GM12878 (cell line): Measurements from ENCODE around the gene HS6ST1. TPM values are rescaled to one million over a fixed set of nuclear protein-coding genes. Genes with fewer than 3 reads are reported as not detected.

Experiments used
- ATAC-seq: fragments of 200-7000 bp; cut with Tn5 transposase; 3 replicates; pipeline ENCODE4 v1.9.1; 2020; ENCODE audit warnings: mild to moderate bottlenecking, moderate library complexity
- BruUV-seq: library from RNA; stranded (reverse); fragments of 400-500 nt; replicated peaks from 2 replicates; lab custom pipeline; 2021; lab: Mats Ljungman, UMichigan
- CTCF ChIA-PET: fragments of 300-600 bp; sonication (Branson Sonifier 250); formaldehyde crosslinking; extraction: SDS; loops from one replicate; lab custom pipeline; 2021; ENCODE audit warnings: inconsistent platforms; lab: Yijun Ruan, JAX
- POLR2A ChIA-PET: fragments of 350-600 bp; formaldehyde crosslinking; extraction: SDS; loops from one replicate; lab custom pipeline; 2021; ENCODE audit warnings: inconsistent platforms; lab: Charles Lee
- RAD21 ChIA-PET: fragments of 300-600 bp; sonication (Branson Sonifier 250); formaldehyde crosslinking; loops from one replicate; lab custom pipeline; 2023; ENCODE audit warnings: antibody characterized with exemption; ENCODE audit not compliant: unreplicated experiment; lab: Charles Lee
- SMC1A ChIA-PET: fragments of 300-600 bp; sonication (Branson Sonifier 250); formaldehyde crosslinking; loops from one replicate; lab custom pipeline; 2023; ENCODE audit not compliant: unreplicated experiment, uncharacterized antibody; lab: Charles Lee
- DNase-seq: peaks from one replicate; pipeline ENCODE4 v3.0.0-alpha.2; 2011; ENCODE audit warnings: low read depth, low spot score
- FAIRE-seq: peaks from 3 replicates; lab custom pipeline; 2011; peaks lifted over from hg19 to GRCh38; lab: Jason Lieb, UNC
- H2AFZ ChIP-seq: 2 replicates; pipeline ENCODE4 v1.6.0; 2011; ENCODE audit warnings: low read depth, low read length, control low read depth; ENCODE audit not compliant: control insufficient read depth
- H3K27ac ChIP-seq: 2 replicates; pipeline ENCODE4 v1.5.1; 2011; ENCODE audit warnings: control low read depth; ENCODE audit not compliant: control insufficient read depth, insufficient read depth
- H3K27me3 ChIP-seq, 2 experiments: replicated peaks in 1 of 2; 2 replicates each; pipeline versions ENCODE4 v1.6.0 to v1.6.1; 2011; ENCODE audit warnings: low read length in 1 of 2; ENCODE audit not compliant: control insufficient read depth in 2 of 2, insufficient read depth in 2 of 2
- H3K36me3 ChIP-seq, 2 experiments: 2 replicates each; pipeline ENCODE4 v1.5.1; 2011; ENCODE audit warnings: low read length in 1 of 2; ENCODE audit not compliant: control insufficient read depth in 2 of 2, insufficient read depth in 2 of 2
- H3K4me1 ChIP-seq: 2 replicates; pipeline ENCODE4 v1.6.1; 2011; ENCODE audit warnings: mild to moderate bottlenecking, low read length, moderate library complexity, mixed read lengths; ENCODE audit not compliant: control insufficient read depth, insufficient read depth
- H3K4me2 ChIP-seq: 2 replicates; pipeline ENCODE4 v1.6.0; 2011; ENCODE audit warnings: control low read depth; ENCODE audit not compliant: control insufficient read depth, insufficient read depth
- H3K4me3 ChIP-seq: fragments of 200-600 bp; sonication (generic); 2 replicates; pipeline ENCODE4 v1.5.1; 2016
- H3K79me2 ChIP-seq: 2 replicates; pipeline ENCODE4 v1.6.0; 2011; ENCODE audit warnings: low read length; ENCODE audit not compliant: control insufficient read depth, insufficient read depth
- H3K9ac ChIP-seq: 2 replicates; pipeline ENCODE4 v1.8.0; 2011; ENCODE audit warnings: low read length, control low read depth, mixed read lengths; ENCODE audit not compliant: control insufficient read depth, insufficient read depth
- H3K9me3 ChIP-seq: replicated peaks from 3 replicates; pipeline ENCODE4 v1.5.1; 2011; ENCODE audit warnings: mild to moderate bottlenecking, low read length; ENCODE audit not compliant: control insufficient read depth, insufficient read depth
- H4K20me1 ChIP-seq: 2 replicates; pipeline ENCODE4 v1.6.0; 2011; ENCODE audit not compliant: control insufficient read depth, insufficient read depth
- E4F1 ChIP-seq: fragments of 450-650 bp; IDR thresholded peaks from 2 replicates; pipeline ENCODE4 v1.6.1; 2018; ENCODE audit warnings: borderline replicate concordance, mild to moderate bottlenecking; ENCODE audit not compliant: partially characterized antibody
- WGBS: methylation state at CpG from one replicate; pipeline ENCODE4 v1.1.6; 2016; ENCODE audit warnings: low lambda C conversion rate; ENCODE audit not compliant: insufficient replicate concordance, insufficient coverage; ENCODE audit errors: missing lambda C conversion rate; 5-methylcytosine and 5-hydroxymethylcytosine counted together
- in situ Hi-C: fragments of 300-500 bp; cut with MboI; formaldehyde crosslinking; loops from 9 replicates; pipeline ENCODE4 v1.14.3; 2018; ENCODE audit warnings: mixed read lengths
- intact Hi-C: fragments of 100-400 bp; cut with micrococcal nuclease; formaldehyde crosslinking; loops from one replicate; pipeline ENCODE4 v1.14.2; 2022; ENCODE audit not compliant: unreplicated experiment
- polyA plus RNA-seq, 11 experiments: library from polyadenylated mRNA; depleted of rRNA in 4 of 11; unstranded in 6 of 11; stranded (reverse) in 5 of 11; fragments of >200 nt; fragmentation: Nextera tagmentation in 4 of 11; fragmentation: Illumina TruSeq in 1 of 11; extraction: Ambion mirVana in 4 of 11; extraction: Trizol in 1 of 11; gene quantifications; 1 replicate in 1 of 11; 2 replicates in 10 of 11; pipeline versions ENCODE4 v1.2.1 to v1.2.3, GENCODE V29; 2011 to 2016; ENCODE audit warnings: inconsistent platforms in 2 of 11, missing spikeins in 2 of 11, low read depth in 1 of 11
- total RNA-seq, 4 experiments: library from RNA; depleted of rRNA in 3 of 4; stranded (reverse); fragments of >200 nt in 3 of 4; fragmentation: Illumina TruSeq in 1 of 4; extraction: Trizol in 1 of 4; gene quantifications; 2 replicates each; pipeline versions ENCODE4 v1.2.1 to v1.2.3, GENCODE V29; 2013 to 2021

HS6ST1 gene
- total and polyA plus RNA-seq, 10 of the 15 experiments (the other 5 are each of a cell fraction or from before 2014, with no cell fraction given) = 0.48 to 17.0 (median 4.7) TPM

- BruUV-seq = no TSS peak
- ChIA-PET SMC1A (no interaction called here), POLR2A (no interaction called here), RAD21 (no interaction called here), CTCF (no interaction called here)
- ATAC-seq = no peak
- no peaks in the 10 kb centered on the region for H4K20me1 ChIP-seq
- H3K9me3 ChIP-seq = no peaks in the 10 kb centered on the region
- no peak overlapping the region for H3K9ac ChIP-seq
- H3K4me2 ChIP-seq = no peak overlapping the region
- no peak overlapping the region for H3K27ac ChIP-seq
- H3K4me3 ChIP-seq = no peak overlapping the region
- H3K4me1 ChIP-seq = no peaks in the 10 kb centered on the region
- no peaks in the 10 kb centered on the region for H3K36me3 ChIP-seq
- no peak overlapping the region for H2AFZ ChIP-seq
- in situ Hi-C loops = no loop called here
- H3K79me2 ChIP-seq = no peaks in the 10 kb centered on the region
- 63% methylated on average over 19 of the region's 26 CpGs for WGBS
- intact Hi-C loops = no loop called here
- H3K27me3 ChIP-seq = no peaks in the 10 kb centered on the region; a peak in 1 of 4 replicates
- FAIRE-seq = no peak
- TF ChIP-seq E4F1 = no peak
- no peak for DNase-seq
Measured at GRCh38 chr2:128261245-128262128, 57.2 kb downstream of the HS6ST1 start.
